HEK293 (cell line): Measurements from ENCODE around the gene SPACA4.

ENCODE experiments used
- CTCF ChIA-PET: fragments of 350-600 bp; formaldehyde crosslinking; extraction: SDS; loops from one replicate; lab custom pipeline; 2021; ENCODE audit warnings: antibody characterized with exemption; lab: Yijun Ruan, JAX
- POLR2A ChIA-PET: fragments of 300-600 bp; formaldehyde crosslinking; extraction: SDS; loops from one replicate; lab custom pipeline; 2020; ENCODE audit warnings: antibody characterized with exemption, inconsistent platforms; lab: Yijun Ruan, JAX
- H3K27ac ChIP-seq: fragments of 200-500 bp; sonication (Bioruptor generic); 2 replicates; pipeline ENCODE4 v1.5.1; 2014; ENCODE audit warnings: low read depth, low read length, control low read depth, inconsistent platforms; ENCODE audit errors: extremely low read depth
- H3K36me3 ChIP-seq, 2 experiments: fragments of 200-500 bp in 1 of 2; sonication (Bioruptor generic) in 1 of 2; 1 replicate in 1 of 2; 2 replicates in 1 of 2; pipeline ENCODE4 v1.5.1; 2014 to 2017; ENCODE audit warnings: inconsistent platforms in 2 of 2, low read length in 2 of 2; ENCODE audit not compliant: control insufficient read depth in 2 of 2, insufficient read depth in 1 of 2
- H3K4me1 ChIP-seq: fragments of 200-500 bp; sonication (Bioruptor generic); 2 replicates; pipeline ENCODE4 v1.5.1; 2014; ENCODE audit warnings: mild to moderate bottlenecking, low read length, inconsistent platforms; ENCODE audit not compliant: control insufficient read depth, insufficient read depth
- H3K4me3 ChIP-seq: 2 replicates; pipeline ENCODE4 v1.5.1; 2011; ENCODE audit warnings: low read depth, mild to moderate bottlenecking, control low read depth, low read length, moderate library complexity
- H3K9me3 ChIP-seq: fragments of 200-500 bp; sonication (Bioruptor generic); 2 replicates; pipeline ENCODE4 v1.5.1; 2014; ENCODE audit warnings: low read depth, low read length, inconsistent platforms; ENCODE audit not compliant: control insufficient read depth, insufficient read depth
- GLI2 ChIP-seq: fragments of 450-650 bp; formaldehyde crosslinking; IDR thresholded peaks from 2 replicates; pipeline ENCODE4; 2017; ENCODE audit warnings: missing biosample characterization, missing genetic modification characterization, low read depth, borderline replicate concordance
- OSR2 ChIP-seq: fragments of 450-650 bp; formaldehyde crosslinking; IDR thresholded peaks from 2 replicates; pipeline ENCODE4 v1.5.1; 2016; ENCODE audit warnings: missing biosample characterization, missing genetic modification characterization
- ZBTB20 ChIP-seq: fragments of 450-650 bp; formaldehyde crosslinking; IDR thresholded peaks from 2 replicates; pipeline ENCODE4 v1.5.1; 2016; ENCODE audit warnings: missing biosample characterization, missing genetic modification characterization
- ZNF169 ChIP-seq: fragments of 450-650 bp; formaldehyde crosslinking; IDR thresholded peaks from 2 replicates; pipeline ENCODE4 v1.5.1; 2016; ENCODE audit warnings: missing biosample characterization, missing genetic modification characterization
- ZNF19 ChIP-seq: fragments of 450-650 bp; formaldehyde crosslinking; IDR thresholded peaks from 2 replicates; pipeline ENCODE4; 2016; ENCODE audit warnings: missing biosample characterization, missing genetic modification characterization, low read depth
- ZNF202 ChIP-seq: fragments of 450-650 bp; formaldehyde crosslinking; IDR thresholded peaks from 2 replicates; pipeline ENCODE4 v1.5.1; 2016; ENCODE audit warnings: missing biosample characterization, missing genetic modification characterization, borderline replicate concordance
- ZNF23 ChIP-seq: fragments of 450-650 bp; formaldehyde crosslinking; IDR thresholded peaks from 2 replicates; pipeline ENCODE4 v1.5.1; 2016; ENCODE audit warnings: missing biosample characterization, missing genetic modification characterization, borderline replicate concordance
- ZNF248 ChIP-seq: fragments of 450-650 bp; formaldehyde crosslinking; IDR thresholded peaks from 2 replicates; pipeline ENCODE4 v1.5.1; 2017; ENCODE audit warnings: missing biosample characterization, missing genetic modification characterization
- ZNF354C ChIP-seq: fragments of 450-650 bp; formaldehyde crosslinking; IDR thresholded peaks from 2 replicates; pipeline ENCODE4 v1.5.1; 2016; ENCODE audit warnings: missing biosample characterization, missing genetic modification characterization, low read depth, borderline replicate concordance
- ZNF473 ChIP-seq: fragments of 450-650 bp; formaldehyde crosslinking; IDR thresholded peaks from 2 replicates; pipeline ENCODE4 v1.5.1; 2017; ENCODE audit warnings: missing biosample characterization, missing genetic modification characterization
- ZNF529 ChIP-seq: fragments of 450-650 bp; formaldehyde crosslinking; IDR thresholded peaks from 2 replicates; pipeline ENCODE4 v1.5.1; 2017; ENCODE audit warnings: missing genetic modification characterization, missing biosample characterization; ENCODE audit not compliant: insufficient replicate concordance
- ZNF571 ChIP-seq: fragments of 450-650 bp; formaldehyde crosslinking; IDR thresholded peaks from 2 replicates; pipeline ENCODE4 v1.5.0; 2017; ENCODE audit warnings: missing biosample characterization, missing genetic modification characterization
- TF ChIP-seq, protein P1 (sequence below): fragments of 450-650 bp; formaldehyde crosslinking; IDR thresholded peaks from 2 replicates; pipeline ENCODE4 v1.5.1; 2016; ENCODE audit warnings: missing biosample characterization, missing genetic modification characterization
- TF ChIP-seq, protein P2 (sequence below): fragments of 450-650 bp; formaldehyde crosslinking; IDR thresholded peaks from 2 replicates; pipeline ENCODE4 v1.5.1; 2017; ENCODE audit warnings: missing biosample characterization, mild to moderate bottlenecking, missing genetic modification characterization, moderate library complexity
- TF ChIP-seq, protein P3 (sequence below): fragments of 450-650 bp; formaldehyde crosslinking; conservative IDR thresholded peaks from 2 replicates; pipeline ENCODE4 v1.5.1; 2016; ENCODE audit warnings: low read depth, missing biosample characterization, missing genetic modification characterization
- TF ChIP-seq, protein P4 (sequence below): fragments of 450-650 bp; formaldehyde crosslinking; IDR thresholded peaks from 2 replicates; pipeline ENCODE4 v1.5.1; 2016; ENCODE audit warnings: missing biosample characterization, missing genetic modification characterization, low read depth
- TF ChIP-seq, protein P5 (sequence below): fragments of 450-650 bp; formaldehyde crosslinking; IDR thresholded peaks from 2 replicates; pipeline ENCODE4 v1.5.1; 2016; ENCODE audit warnings: missing biosample characterization, missing genetic modification characterization

SPACA4 gene

DNA sequence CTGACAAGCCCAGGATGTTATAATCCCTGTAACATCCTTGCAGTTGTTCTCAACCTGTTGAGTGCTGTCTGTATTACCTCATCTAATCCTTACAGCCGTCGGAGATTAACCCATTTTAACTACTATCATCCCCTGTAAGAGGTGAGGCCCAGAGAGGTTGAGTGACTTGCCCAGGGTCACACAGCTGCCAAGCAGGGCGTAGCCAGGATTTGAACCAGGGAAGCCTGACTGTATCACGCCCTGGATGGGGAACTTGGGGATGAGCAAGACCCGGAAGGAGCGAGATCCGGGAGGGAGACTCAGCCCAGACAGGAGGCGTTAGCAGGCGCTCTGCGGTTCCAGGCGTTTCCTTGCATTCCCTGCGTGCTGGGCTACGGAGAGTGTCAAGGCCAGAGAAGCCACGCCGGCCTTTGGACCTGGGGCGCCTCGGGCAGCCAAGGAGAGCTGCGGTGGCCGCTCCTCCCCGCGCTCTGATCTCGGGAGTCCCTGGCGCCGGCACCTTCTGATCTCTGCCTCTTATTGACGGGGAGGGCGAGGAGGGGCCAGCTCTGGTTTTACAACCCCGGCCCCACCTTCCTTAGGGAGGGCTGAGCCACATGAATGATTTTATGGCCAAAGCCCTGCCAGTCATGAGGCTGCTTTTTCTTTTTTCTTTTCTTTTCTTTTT is 48.4 kb upstream of the SPACA4 start (continued):
- no peak for TF ChIP-seq ZNF529 (tag by site-specific recombination)
- TF ChIP-seq ZNF202 (tag by site-specific recombination): no peak
- TF ChIP-seq ZNF19: no peak

DNA sequence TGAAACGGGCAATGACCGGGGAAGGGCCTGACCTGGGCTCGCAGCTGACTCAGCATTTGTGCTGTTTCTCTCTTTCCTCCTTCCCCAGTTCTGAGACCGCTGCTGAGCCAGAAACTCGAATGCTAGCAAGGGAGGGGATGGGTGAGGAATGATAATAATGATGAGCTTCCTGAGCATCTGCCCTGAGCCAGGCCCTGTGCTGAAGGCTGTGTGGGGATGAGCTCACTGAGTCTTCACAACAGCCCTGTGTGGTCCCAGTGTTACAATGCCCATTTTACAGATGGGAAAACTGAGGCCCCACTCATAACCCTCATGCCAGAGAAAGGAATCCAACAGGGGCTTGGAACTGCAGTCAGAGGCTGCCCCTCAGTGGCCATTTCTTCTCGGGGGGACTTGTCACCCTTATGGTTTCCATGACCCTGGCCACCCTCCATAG is 46.4 kb upstream of the SPACA4 start:
- TF ChIP-seq, protein P1, sequence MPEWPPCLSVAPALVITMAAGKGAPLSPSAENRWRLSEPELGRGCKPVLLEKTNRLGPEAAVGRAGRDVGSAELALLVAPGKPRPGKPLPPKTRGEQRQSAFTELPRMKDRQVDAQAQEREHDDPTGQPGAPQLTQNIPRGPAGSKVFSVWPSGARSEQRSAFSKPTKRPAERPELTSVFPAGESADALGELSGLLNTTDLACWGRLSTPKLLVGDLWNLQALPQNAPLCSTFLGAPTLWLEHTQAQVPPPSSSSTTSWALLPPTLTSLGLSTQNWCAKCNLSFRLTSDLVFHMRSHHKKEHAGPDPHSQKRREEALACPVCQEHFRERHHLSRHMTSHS (tag by site-specific recombination): no peak
- no peak for TF ChIP-seq OSR2 (tag by site-specific recombination)
- TF ChIP-seq, protein P2, sequence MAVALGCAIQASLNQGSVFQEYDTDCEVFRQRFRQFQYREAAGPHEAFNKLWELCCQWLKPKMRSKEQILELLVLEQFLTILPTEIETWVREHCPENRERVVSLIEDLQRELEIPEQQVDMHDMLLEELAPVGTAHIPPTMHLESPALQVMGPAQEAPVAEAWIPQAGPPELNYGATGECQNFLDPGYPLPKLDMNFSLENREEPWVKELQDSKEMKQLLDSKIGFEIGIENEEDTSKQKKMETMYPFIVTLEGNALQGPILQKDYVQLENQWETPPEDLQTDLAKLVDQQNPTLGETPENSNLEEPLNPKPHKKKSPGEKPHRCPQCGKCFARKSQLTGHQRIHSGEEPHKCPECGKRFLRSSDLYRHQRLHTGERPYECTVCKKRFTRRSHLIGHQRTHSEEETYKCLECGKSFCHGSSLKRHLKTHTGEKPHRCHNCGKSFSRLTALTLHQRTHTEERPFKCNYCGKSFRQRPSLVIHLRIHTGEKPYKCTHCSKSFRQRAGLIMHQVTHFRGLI (tag by site-specific recombination): 0 out of 2 replicates have a peak, but pooled peaks have one; percentile 16
- Histone ChIP-seq H3K27ac (no peak overlapping the region), H3K36me3 (no peaks in the 10 kb centered on the region), H3K4me1 (peaks cover 2% of the 10 kb centered on the region; the same call in 1 of the 2 replicates), H3K9me3 (no peaks in the 10 kb centered on the region), H3K4me3 (no peak overlapping the region)
- POLR2A ChIA-PET: interaction anchor here (0.9 kb wide), 1 partner anchor 8 kb away, joined by 3 read pairs; no protein-coding TSS in a partner anchor
- CTCF ChIA-PET: interaction anchor here (1.4 to 1.7 kb wide), 2 partner anchors 24 to 73 kb away, joined by 4 to 5 read pairs; no protein-coding TSS in a partner anchor

DNA sequence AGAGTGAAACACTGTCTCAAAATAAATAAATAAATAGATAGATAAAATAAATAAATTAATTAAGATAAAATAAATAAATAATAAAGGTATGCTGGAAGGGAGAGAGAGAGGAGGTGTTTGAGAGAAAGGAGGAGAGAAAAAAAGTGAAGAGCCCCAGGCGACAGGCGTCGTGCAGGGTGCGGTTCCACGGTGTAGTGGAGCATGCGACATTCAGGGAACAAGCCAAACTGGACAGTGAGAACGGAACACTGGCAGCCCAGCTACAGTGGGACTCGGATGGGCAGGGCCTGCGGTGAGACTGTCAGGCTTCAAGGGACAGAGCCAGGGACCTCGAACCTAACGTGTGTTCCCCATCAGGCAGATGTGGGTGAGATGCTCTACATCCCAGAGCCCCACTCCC is 45.1 kb upstream of the SPACA4 start:
- ChIA-PET POLR2A (no interaction called here), CTCF (interaction anchor here (0.7 kb wide), 1 partner anchor 54 kb away, joined by 3 read pairs; no protein-coding TSS in a partner anchor)
- TF ChIP-seq ZNF354C (tag by site-specific recombination): no peak
- no peak for TF ChIP-seq ZBTB20 (tag by site-specific recombination)
- TF ChIP-seq, protein P3, sequence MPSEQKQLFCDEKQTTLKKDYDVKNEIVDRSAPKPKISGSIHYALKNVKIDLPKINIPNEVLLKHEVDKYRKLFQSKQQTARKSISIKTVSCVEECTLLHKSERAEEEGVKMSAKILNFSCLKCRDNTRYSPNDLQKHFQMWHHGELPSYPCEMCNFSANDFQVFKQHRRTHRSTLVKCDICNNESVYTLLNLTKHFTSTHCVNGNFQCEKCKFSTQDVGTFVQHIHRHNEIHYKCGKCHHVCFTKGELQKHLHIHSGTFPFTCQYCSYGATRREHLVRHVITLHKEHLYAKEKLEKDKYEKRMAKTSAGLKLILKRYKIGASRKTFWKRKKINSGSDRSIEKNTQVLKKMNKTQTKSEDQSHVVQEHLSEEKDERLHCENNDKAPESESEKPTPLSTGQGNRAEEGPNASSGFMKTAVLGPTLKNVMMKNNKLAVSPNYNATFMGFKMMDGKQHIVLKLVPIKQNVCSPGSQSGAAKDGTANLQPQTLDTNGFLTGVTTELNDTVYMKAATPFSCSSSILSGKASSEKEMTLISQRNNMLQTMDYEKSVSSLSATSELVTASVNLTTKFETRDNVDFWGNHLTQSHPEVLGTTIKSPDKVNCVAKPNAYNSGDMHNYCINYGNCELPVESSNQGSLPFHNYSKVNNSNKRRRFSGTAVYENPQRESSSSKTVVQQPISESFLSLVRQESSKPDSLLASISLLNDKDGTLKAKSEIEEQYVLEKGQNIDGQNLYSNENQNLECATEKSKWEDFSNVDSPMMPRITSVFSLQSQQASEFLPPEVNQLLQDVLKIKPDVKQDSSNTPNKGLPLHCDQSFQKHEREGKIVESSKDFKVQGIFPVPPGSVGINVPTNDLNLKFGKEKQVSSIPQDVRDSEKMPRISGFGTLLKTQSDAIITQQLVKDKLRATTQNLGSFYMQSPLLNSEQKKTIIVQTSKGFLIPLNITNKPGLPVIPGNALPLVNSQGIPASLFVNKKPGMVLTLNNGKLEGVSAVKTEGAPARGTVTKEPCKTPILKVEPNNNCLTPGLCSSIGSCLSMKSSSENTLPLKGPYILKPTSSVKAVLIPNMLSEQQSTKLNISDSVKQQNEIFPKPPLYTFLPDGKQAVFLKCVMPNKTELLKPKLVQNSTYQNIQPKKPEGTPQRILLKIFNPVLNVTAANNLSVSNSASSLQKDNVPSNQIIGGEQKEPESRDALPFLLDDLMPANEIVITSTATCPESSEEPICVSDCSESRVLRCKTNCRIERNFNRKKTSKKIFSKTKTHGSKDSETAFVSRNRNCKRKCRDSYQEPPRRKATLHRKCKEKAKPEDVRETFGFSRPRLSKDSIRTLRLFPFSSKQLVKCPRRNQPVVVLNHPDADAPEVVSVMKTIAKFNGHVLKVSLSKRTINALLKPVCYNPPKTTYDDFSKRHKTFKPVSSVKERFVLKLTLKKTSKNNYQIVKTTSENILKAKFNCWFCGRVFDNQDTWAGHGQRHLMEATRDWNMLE (tag by site-specific recombination): no peak
- TF ChIP-seq ZNF23 (tag by site-specific recombination): no peak
- TF ChIP-seq, protein P4, sequence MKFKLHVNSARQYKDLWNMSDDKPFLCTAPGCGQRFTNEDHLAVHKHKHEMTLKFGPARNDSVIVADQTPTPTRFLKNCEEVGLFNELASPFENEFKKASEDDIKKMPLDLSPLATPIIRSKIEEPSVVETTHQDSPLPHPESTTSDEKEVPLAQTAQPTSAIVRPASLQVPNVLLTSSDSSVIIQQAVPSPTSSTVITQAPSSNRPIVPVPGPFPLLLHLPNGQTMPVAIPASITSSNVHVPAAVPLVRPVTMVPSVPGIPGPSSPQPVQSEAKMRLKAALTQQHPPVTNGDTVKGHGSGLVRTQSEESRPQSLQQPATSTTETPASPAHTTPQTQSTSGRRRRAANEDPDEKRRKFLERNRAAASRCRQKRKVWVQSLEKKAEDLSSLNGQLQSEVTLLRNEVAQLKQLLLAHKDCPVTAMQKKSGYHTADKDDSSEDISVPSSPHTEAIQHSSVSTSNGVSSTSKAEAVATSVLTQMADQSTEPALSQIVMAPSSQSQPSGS: no peak
- TF ChIP-seq, protein P1 (tag by site-specific recombination): no peak
- TF ChIP-seq ZNF571 (tag by site-specific recombination): no peak
- no peak for TF ChIP-seq ZNF169 (tag by site-specific recombination)
- TF ChIP-seq, protein P5, sequence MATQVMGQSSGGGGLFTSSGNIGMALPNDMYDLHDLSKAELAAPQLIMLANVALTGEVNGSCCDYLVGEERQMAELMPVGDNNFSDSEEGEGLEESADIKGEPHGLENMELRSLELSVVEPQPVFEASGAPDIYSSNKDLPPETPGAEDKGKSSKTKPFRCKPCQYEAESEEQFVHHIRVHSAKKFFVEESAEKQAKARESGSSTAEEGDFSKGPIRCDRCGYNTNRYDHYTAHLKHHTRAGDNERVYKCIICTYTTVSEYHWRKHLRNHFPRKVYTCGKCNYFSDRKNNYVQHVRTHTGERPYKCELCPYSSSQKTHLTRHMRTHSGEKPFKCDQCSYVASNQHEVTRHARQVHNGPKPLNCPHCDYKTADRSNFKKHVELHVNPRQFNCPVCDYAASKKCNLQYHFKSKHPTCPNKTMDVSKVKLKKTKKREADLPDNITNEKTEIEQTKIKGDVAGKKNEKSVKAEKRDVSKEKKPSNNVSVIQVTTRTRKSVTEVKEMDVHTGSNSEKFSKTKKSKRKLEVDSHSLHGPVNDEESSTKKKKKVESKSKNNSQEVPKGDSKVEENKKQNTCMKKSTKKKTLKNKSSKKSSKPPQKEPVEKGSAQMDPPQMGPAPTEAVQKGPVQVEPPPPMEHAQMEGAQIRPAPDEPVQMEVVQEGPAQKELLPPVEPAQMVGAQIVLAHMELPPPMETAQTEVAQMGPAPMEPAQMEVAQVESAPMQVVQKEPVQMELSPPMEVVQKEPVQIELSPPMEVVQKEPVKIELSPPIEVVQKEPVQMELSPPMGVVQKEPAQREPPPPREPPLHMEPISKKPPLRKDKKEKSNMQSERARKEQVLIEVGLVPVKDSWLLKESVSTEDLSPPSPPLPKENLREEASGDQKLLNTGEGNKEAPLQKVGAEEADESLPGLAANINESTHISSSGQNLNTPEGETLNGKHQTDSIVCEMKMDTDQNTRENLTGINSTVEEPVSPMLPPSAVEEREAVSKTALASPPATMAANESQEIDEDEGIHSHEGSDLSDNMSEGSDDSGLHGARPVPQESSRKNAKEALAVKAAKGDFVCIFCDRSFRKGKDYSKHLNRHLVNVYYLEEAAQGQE (tag by site-specific recombination): no peak
- no peak for TF ChIP-seq GLI2
- no peak for TF ChIP-seq ZNF473
- TF ChIP-seq ZNF248: no peak

More for the DNA sequence above, 45.1 kb upstream of the SPACA4 start:
- H3K36me3 ChIP-seq: no peaks in the 10 kb centered on the region
- peaks cover 3% of the 10 kb centered on the region; the same call in 1 of the 2 replicates for H3K4me1 ChIP-seq
- H3K9me3 ChIP-seq: no peaks in the 10 kb centered on the region
- H3K4me3 ChIP-seq: no peak overlapping the region
- no peak overlapping the region for H3K27ac ChIP-seq
